ENCODE results near the gene TCF7L2.
A peak's percentile ranks its signal among the peaks of the same experiment; 100 is the strongest.

The TCF7L2 gene

GRCh38 chr10:113067501-113067900, 117.5 kb downstream of the TCF7L2 start:
- 80% methylated on average over 4 of the region's 4 CpGs for WGBS

GRCh38 chr10:113068178-113068890, 118.3 kb downstream of the TCF7L2 start:
- no peak overlapping the region for H3K27ac ChIP-seq (ENCODE audit: low read length, poor library complexity, severe bottlenecking)
- no peak overlapping the region for H3K14ac ChIP-seq (ENCODE audit: low read length in 2 of 2)
- no peaks in the 10 kb centered on the region for H3K9me3 ChIP-seq (ENCODE audit: control insufficient read depth, low read length)
- no peak overlapping the region for H2BK120ac ChIP-seq (ENCODE audit: low read depth, low read length)
- H2BK12ac ChIP-seq (ENCODE audit: low read length in 2 of 2), result peak overlapping the region; percentile 6 to 7
- WGBS, result 98% methylated on average over 13 of the region's 13 CpGs
- peak overlapping the region; percentile 72 for H4K91ac ChIP-seq (ENCODE audit: low read length)
- H2AFZ ChIP-seq (ENCODE audit: low read depth, low read length), result no peak overlapping the region
- H3K18ac ChIP-seq (ENCODE audit: low read depth in 1 of 2, low read length in 2 of 2), result no peak overlapping the region
- H3K36me3 ChIP-seq (ENCODE audit: control insufficient read depth in 1 of 2, insufficient read depth in 2 of 2, low read depth in 1 of 2, low read length in 2 of 2), result peaks cover 10 to 12% of the 10 kb centered on the region in 2 experiments
- no peak overlapping the region for H3K4me2 ChIP-seq (ENCODE audit: low read length, poor library complexity, severe bottlenecking)
- H3K79me1 ChIP-seq (replicated peaks; ENCODE audit: low read length, poor library complexity, severe bottlenecking), result peaks cover 26% of the 10 kb centered on the region
- H3K4ac ChIP-seq (ENCODE audit: low read depth in 1 of 2, low read length in 2 of 2), result no peak overlapping the region
- no peak overlapping the region for H2BK5ac ChIP-seq (ENCODE audit: low read depth, low read length, poor library complexity, severe bottlenecking)
- H2BK15ac ChIP-seq (ENCODE audit: low read depth, poor library complexity, severe bottlenecking), result no peak overlapping the region
- H3K27me3 ChIP-seq (ENCODE audit: control insufficient read depth in 1 of 2, insufficient read depth in 1 of 2, low read length in 2 of 2), result no peaks in the 10 kb centered on the region
- no peak overlapping the region for H3K4me3 ChIP-seq (ENCODE audit: insufficient read depth in 1 of 2, low read depth in 1 of 2, low read length in 2 of 2)
- H3K4me1 ChIP-seq (ENCODE audit: control insufficient read depth, insufficient read depth, low read depth, low read length), result peaks cover 12% of the 10 kb centered on the region
- H3K23ac ChIP-seq (ENCODE audit: low read length in 2 of 2), result no peak overlapping the region
- no peak for DNase-seq
- peak overlapping the region; percentile 38 for H4K8ac ChIP-seq (ENCODE audit: low read length)
- peak overlapping the region; percentile 25 for H2AK5ac ChIP-seq (ENCODE audit: low read length, severe bottlenecking)
- no peak overlapping the region for H3K9ac ChIP-seq (ENCODE audit: low read length)

More at GRCh38 chr10:113067501-113067900, 117.5 kb downstream of the TCF7L2 start:
- Histone ChIP-seq H3K4me3 (ENCODE audit: insufficient read depth in 1 of 2, low read depth in 1 of 2, low read length in 2 of 2) (no peak overlapping the region), H3K36me3 (ENCODE audit: control insufficient read depth in 1 of 2, insufficient read depth in 2 of 2, low read depth in 1 of 2, low read length in 2 of 2) (peaks cover 10 to 12% of the 10 kb centered on the region in 2 experiments), H3K27me3 (ENCODE audit: control insufficient read depth in 1 of 2, insufficient read depth in 1 of 2, low read length in 2 of 2) (no peaks in the 10 kb centered on the region), H2BK120ac (ENCODE audit: low read depth, low read length) (no peak overlapping the region), H3K4ac (ENCODE audit: low read depth in 1 of 2, low read length in 2 of 2) (no peak overlapping the region), H3K23ac (ENCODE audit: low read length in 2 of 2) (no peak overlapping the region), H2AFZ (ENCODE audit: low read depth, low read length) (no peak overlapping the region), H3K27ac (ENCODE audit: low read length, poor library complexity, severe bottlenecking) (no peak overlapping the region), H3K9ac (ENCODE audit: low read length) (peak overlapping the region; percentile 40), H3K4me1 (ENCODE audit: control insufficient read depth, insufficient read depth, low read depth, low read length) (peaks cover 11% of the 10 kb centered on the region), H4K8ac (ENCODE audit: low read length) (no peak overlapping the region), H3K14ac (ENCODE audit: low read length in 2 of 2) (no peak overlapping the region), H3K79me1 (replicated peaks; ENCODE audit: low read length, poor library complexity, severe bottlenecking) (peaks cover 26% of the 10 kb centered on the region), H3K4me2 (ENCODE audit: low read length, poor library complexity, severe bottlenecking) (no peak overlapping the region), H2BK12ac (ENCODE audit: low read length in 2 of 2) (no peak overlapping the region), H2BK5ac (ENCODE audit: low read depth, low read length, poor library complexity, severe bottlenecking) (no peak overlapping the region), H3K9me3 (ENCODE audit: control insufficient read depth, low read length) (no peaks in the 10 kb centered on the region), H3K18ac (ENCODE audit: low read depth in 1 of 2, low read length in 2 of 2) (no peak overlapping the region), H4K91ac (ENCODE audit: low read length) (no peak overlapping the region), H2AK5ac (ENCODE audit: low read length, severe bottlenecking) (no peak overlapping the region), H2BK15ac (ENCODE audit: low read depth, poor library complexity, severe bottlenecking) (no peak overlapping the region)
- no peak for DNase-seq

- Histone ChIP-seq H3K9me3 (ENCODE audit: control insufficient read depth, low read length) (no peaks in the 10 kb centered on the region), H3K27me3 (ENCODE audit: control insufficient read depth in 1 of 2, insufficient read depth in 1 of 2, low read length in 2 of 2) (no peaks in the 10 kb centered on the region), H3K4ac (ENCODE audit: low read depth in 1 of 2, low read length in 2 of 2) (no peak overlapping the region), H4K91ac (ENCODE audit: low read length) (no peak overlapping the region), H3K23ac (ENCODE audit: low read length in 2 of 2) (no peak overlapping the region), H3K27ac (ENCODE audit: low read length, poor library complexity, severe bottlenecking) (no peak overlapping the region), H4K8ac (ENCODE audit: low read length) (no peak overlapping the region), H3K79me1 (replicated peaks; ENCODE audit: low read length, poor library complexity, severe bottlenecking) (peaks cover 24% of the 10 kb centered on the region), H2BK12ac (ENCODE audit: low read length in 2 of 2) (no peak overlapping the region), H3K18ac (ENCODE audit: low read depth in 1 of 2, low read length in 2 of 2) (no peak overlapping the region), H3K36me3 (ENCODE audit: control insufficient read depth in 1 of 2, insufficient read depth in 2 of 2, low read depth in 1 of 2, low read length in 2 of 2) (peaks cover 10 to 12% of the 10 kb centered on the region in 2 experiments), H2AFZ (ENCODE audit: low read depth, low read length) (no peak overlapping the region), H2BK5ac (ENCODE audit: low read depth, low read length, poor library complexity, severe bottlenecking) (no peak overlapping the region), H2AK5ac (ENCODE audit: low read length, severe bottlenecking) (no peak overlapping the region), H2BK120ac (ENCODE audit: low read depth, low read length) (no peak overlapping the region), H3K4me1 (ENCODE audit: control insufficient read depth, insufficient read depth, low read depth, low read length) (peaks cover 14% of the 10 kb centered on the region), H3K4me2 (ENCODE audit: low read length, poor library complexity, severe bottlenecking) (no peak overlapping the region), H3K9ac (ENCODE audit: low read length) (no peak overlapping the region), H2BK15ac (ENCODE audit: low read depth, poor library complexity, severe bottlenecking) (peak overlapping the region; percentile 0), H3K14ac (ENCODE audit: low read length in 2 of 2) (no peak overlapping the region), H3K4me3 (ENCODE audit: insufficient read depth in 1 of 2, low read depth in 1 of 2, low read length in 2 of 2) (no peak overlapping the region)
- 76% methylated on average over 7 of the region's 7 CpGs for WGBS
- peak; percentile 70 for DNase-seq
Measured at GRCh38 chr10:113069595-113069994, 119.5 kb downstream of the TCF7L2 start.

- H3K23ac ChIP-seq (ENCODE audit: low read length in 2 of 2), result peak overlapping the region in 1 of 2 experiments; percentile 77
- peaks cover 10 to 12% of the 10 kb centered on the region in 2 experiments for H3K36me3 ChIP-seq (ENCODE audit: control insufficient read depth in 1 of 2, insufficient read depth in 2 of 2, low read depth in 1 of 2, low read length in 2 of 2)
- no peak overlapping the region for H3K4me3 ChIP-seq (ENCODE audit: insufficient read depth in 1 of 2, low read depth in 1 of 2, low read length in 2 of 2)
- H3K27ac ChIP-seq (ENCODE audit: low read length, poor library complexity, severe bottlenecking), result no peak overlapping the region
- H3K14ac ChIP-seq (ENCODE audit: low read length in 2 of 2), result peak overlapping the region in 1 of 2 experiments; percentile 92
- peak overlapping the region; percentile 59 to 89 for H2BK12ac ChIP-seq (ENCODE audit: low read length in 2 of 2)
- H2AK5ac ChIP-seq (ENCODE audit: low read length, severe bottlenecking), result peak overlapping the region; percentile 97
- 87% methylated on average over 6 of the region's 7 CpGs for WGBS
- H3K9me3 ChIP-seq (ENCODE audit: control insufficient read depth, low read length), result no peaks in the 10 kb centered on the region
- H3K79me1 ChIP-seq (replicated peaks; ENCODE audit: low read length, poor library complexity, severe bottlenecking), result peaks cover 21% of the 10 kb centered on the region
- peaks cover 15% of the 10 kb centered on the region for H3K4me1 ChIP-seq (ENCODE audit: control insufficient read depth, insufficient read depth, low read depth, low read length)
- H3K4me2 ChIP-seq (ENCODE audit: low read length, poor library complexity, severe bottlenecking), result no peak overlapping the region
- peak overlapping the region; percentile 22 for H4K91ac ChIP-seq (ENCODE audit: low read length)
- peak overlapping the region in 1 of 2 experiments; percentile 82 for H3K4ac ChIP-seq (ENCODE audit: low read depth in 1 of 2, low read length in 2 of 2)
- no peak overlapping the region for H2BK5ac ChIP-seq (ENCODE audit: low read depth, low read length, poor library complexity, severe bottlenecking)
- no peak overlapping the region for H3K9ac ChIP-seq (ENCODE audit: low read length)
- H2BK120ac ChIP-seq (ENCODE audit: low read depth, low read length), result no peak overlapping the region
- H3K18ac ChIP-seq (ENCODE audit: low read depth in 1 of 2, low read length in 2 of 2), result peak overlapping the region; percentile 44 to 85
- peak overlapping the region; percentile 16 for H2BK15ac ChIP-seq (ENCODE audit: low read depth, poor library complexity, severe bottlenecking)
- peak overlapping the region; percentile 52 for H4K8ac ChIP-seq (ENCODE audit: low read length)
- H2AFZ ChIP-seq (ENCODE audit: low read depth, low read length), result no peak overlapping the region
- no peak for DNase-seq
- no peaks in the 10 kb centered on the region for H3K27me3 ChIP-seq (ENCODE audit: control insufficient read depth in 1 of 2, insufficient read depth in 1 of 2, low read length in 2 of 2)
Measured at GRCh38 chr10:113071446-113071845, 121.4 kb downstream of the TCF7L2 start.
